ENCODE results near the gene NDUFS2.
A peak's percentile ranks its signal among the peaks of the same experiment; 100 is the strongest.

GRCh38 chr1:161192476-161193465 is 9.4 kb upstream of the NDUFS2 start:
- TF ChIP-seq POLR2A (IDR thresholded peaks at IDR 0.05) (no peak), CTCF (IDR thresholded peaks at IDR 0.05) (peak in 5 of 7 experiments; percentile 66 to 90 (median 83)), EP300 (IDR thresholded peaks at IDR 0.05) (no peak)

Data from stomach (tissue), 4 donors.